ENCODE results near the gene ZNF429. TPM values are rescaled to one million over a fixed set of nuclear protein-coding genes. Genes with fewer than 3 reads are reported as not detected.

The ZNF429 gene
- total and polyA plus RNA-seq, 2 donors (not counting 3 experiments of a cell fraction or from before 2014, with no cell fraction given), result 2.1 to 2.6 TPM

DNA sequence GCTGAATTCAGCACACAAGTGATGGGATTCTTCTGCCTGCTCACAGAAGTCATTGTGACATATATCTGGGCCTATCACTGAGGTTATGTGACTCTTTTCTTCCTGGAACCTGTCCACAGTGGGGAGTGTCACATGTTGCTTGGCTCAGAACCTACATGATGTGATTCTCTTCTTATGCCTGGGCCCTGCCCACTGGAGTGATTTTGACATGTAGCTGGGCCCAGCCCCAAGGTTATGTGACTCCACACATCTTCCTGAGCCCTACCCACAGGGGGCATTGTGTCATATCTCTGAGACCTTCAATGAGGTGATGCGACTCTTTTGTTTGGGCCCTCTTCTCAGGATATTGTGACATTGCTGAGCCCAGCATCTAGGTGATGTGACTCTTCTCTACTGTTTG, 17.4 kb upstream of the ZNF429 start:
- Histone ChIP-seq H3K27ac (ENCODE audit: insufficient read depth, low read depth, low read length) (no peak overlapping the region), H3K4me2 (ENCODE audit: insufficient read depth, low read length) (no peak overlapping the region), H3K36me3 (ENCODE audit: control insufficient read depth in 2 of 2, extremely low read depth in 1 of 2, insufficient read depth in 2 of 2, low read length in 2 of 2) (no peaks in the 10 kb centered on the region), H3K27me3 (ENCODE audit: control insufficient read depth in 2 of 2, insufficient read depth in 2 of 2, low read length in 2 of 2) (no peaks in the 10 kb centered on the region), H2AFZ (ENCODE audit: low read depth, low read length) (no peak overlapping the region), H3K79me2 (ENCODE audit: control insufficient read depth, insufficient read depth, low read length) (no peaks in the 10 kb centered on the region), H3K4me1 (ENCODE audit: control insufficient read depth, extremely low read depth, insufficient read depth, low read length) (no peaks in the 10 kb centered on the region), H3K9me1 (replicated peaks; ENCODE audit: control insufficient read depth, extremely low read depth, insufficient read depth, low read length) (no peaks in the 10 kb centered on the region), H4K20me1 (replicated peaks; ENCODE audit: control insufficient read depth, extremely low read depth, insufficient read depth, low read length) (no peaks in the 10 kb centered on the region), H3K9ac (replicated peaks; ENCODE audit: extremely low read depth, insufficient read depth, low read length) (no peak overlapping the region), H3K4me3 (replicated peaks in 1 of 3; ENCODE audit: insufficient read depth in 1 of 3, low read depth in 1 of 3, low read length in 3 of 3) (no peak overlapping the region), H3K9me3 (replicated peaks; ENCODE audit: control insufficient read depth, insufficient read depth, low read length) (peaks cover 12% of the 10 kb centered on the region)
- POLR2A ChIA-PET, result no interaction called here
- TF ChIP-seq POLR2AphosphoS5 (IDR thresholded peaks at IDR 0.05; ENCODE audit: insufficient read depth, low read depth, low read length), result no peak
- TF ChIP-seq EZH2 (IDR thresholded peaks at IDR 0.05; ENCODE audit: borderline replicate concordance, low read depth, low read length, severe bottlenecking), result no peak
- no peak for TF ChIP-seq MYC (IDR thresholded peaks at IDR 0.05; ENCODE audit: low read depth, low read length)
- no peak for TF ChIP-seq GATA2 (IDR thresholded peaks at IDR 0.05; ENCODE audit: insufficient read depth, insufficient read length, low read depth, low read length)
- TF ChIP-seq FOS (IDR thresholded peaks at IDR 0.05; ENCODE audit: borderline replicate concordance, insufficient read depth, low read length), result no peak
- no peak for TF ChIP-seq POLR2A (IDR thresholded peaks at IDR 0.05; ENCODE audit: low read depth, low read length)
- no peak for TF ChIP-seq MAX (IDR thresholded peaks at IDR 0.05; ENCODE audit: insufficient read depth, insufficient read length)
- TF ChIP-seq JUN (IDR thresholded peaks at IDR 0.05; ENCODE audit: borderline replicate concordance, insufficient read depth, insufficient read length, low read depth), result no peak
- TF ChIP-seq CTCF (IDR thresholded peaks at IDR 0.05; ENCODE audit: extremely low read depth in 1 of 2, insufficient read depth in 1 of 2, low read depth in 1 of 2, low read length in 2 of 2), result no peak
- intact Hi-C loops (cut with micrococcal nuclease) (no loop called here), dilution Hi-C loops (cut with MboI; ENCODE audit: extremely low pct_ligation_motif_present, low sequenced_read_pairs) (no loop called here)
- CTCF ChIA-PET, result no interaction called here
- BruUV-seq (replicated peaks), result no TSS peak
- no peak for DNase-seq (ENCODE audit: low read depth, low spot score)
- no peak for FAIRE-seq

Measured in endothelial cell of umbilical vein (primary cell).